Caco-2 (cell line): ENCODE results near the gene KAT7. TPM values are rescaled to one million over a fixed set of nuclear protein-coding genes. Genes with fewer than 3 reads are reported as not detected.

Experiments
- BruUV-seq: library from RNA; stranded (reverse); fragments of 400-500 nt; replicated peaks from 2 replicates; lab custom pipeline; 2021; lab: Mats Ljungman, UMichigan
- CTCF ChIA-PET: fragments of 300-600 bp; sonication (Branson Sonifier 250); formaldehyde crosslinking; loops from one replicate; lab custom pipeline; 2022; ENCODE audit warnings: antibody characterized with exemption; lab: Charles Lee
- POLR2A ChIA-PET: fragments of 300-600 bp; sonication (Branson Sonifier 250); formaldehyde crosslinking; loops from one replicate; lab custom pipeline; 2022; ENCODE audit warnings: antibody characterized with exemption; lab: Charles Lee
- DNase-seq, 2 experiments: peaks; one replicate each; pipeline versions ENCODE4 v3.0.0 to v3.0.0-alpha.2; 2020 to 2022
- H3K27me3 ChIP-seq: replicated peaks from 2 replicates; pipeline ENCODE4 v1.6.0; 2011; ENCODE audit warnings: low read length; ENCODE audit not compliant: control insufficient read depth, insufficient read depth
- H3K36me3 ChIP-seq: 2 replicates; pipeline ENCODE4 v1.5.1; 2011; ENCODE audit warnings: low read length; ENCODE audit not compliant: control insufficient read depth, insufficient read depth
- H3K4me1 ChIP-seq: fragments of 250-450 bp; sonication (Bioruptor Pico); 2 replicates; pipeline ENCODE4 v1.5.1; 2020; ENCODE audit warnings: mild to moderate bottlenecking
- H3K4me3 ChIP-seq: 2 replicates; pipeline ENCODE4 v1.5.1; 2011; ENCODE audit warnings: low read depth, mild to moderate bottlenecking, control low read depth, low read length
- H3K9me3 ChIP-seq: fragments of 250-450 bp; sonication (Bioruptor Pico); 2 replicates; pipeline ENCODE4 v1.5.1; 2020; ENCODE audit warnings: mild to moderate bottlenecking, moderate library complexity
- H3K27ac Mint-ChIP-seq: one replicate; pipeline ENCODE4 v1.8.0; 2022; ENCODE audit warnings: mixed read lengths; ENCODE audit not compliant: unreplicated experiment
- H3K27me3 Mint-ChIP-seq: one replicate; pipeline ENCODE4 v1.8.0; 2022; ENCODE audit warnings: mixed read lengths; ENCODE audit not compliant: insufficient read depth, unreplicated experiment
- H3K36me3 Mint-ChIP-seq: one replicate; pipeline ENCODE4 v1.8.0; 2022; ENCODE audit warnings: mild to moderate bottlenecking, mixed read lengths; ENCODE audit not compliant: insufficient read depth, unreplicated experiment
- H3K4me1 Mint-ChIP-seq: one replicate; pipeline ENCODE4 v1.8.0; 2022; ENCODE audit warnings: low read depth, mixed read lengths; ENCODE audit not compliant: unreplicated experiment
- H3K4me3 Mint-ChIP-seq: one replicate; pipeline ENCODE4 v1.8.0; 2022; ENCODE audit warnings: mild to moderate bottlenecking, moderate library complexity, mixed read lengths; ENCODE audit not compliant: unreplicated experiment
- H3K9me3 Mint-ChIP-seq: one replicate; pipeline ENCODE4 v1.8.0; 2022; ENCODE audit warnings: mixed read lengths; ENCODE audit not compliant: unreplicated experiment
- CTCF ChIP-seq, 2 experiments: fragments of 200-600 bp in 1 of 2; IDR thresholded peaks; 1 replicate in 1 of 2; 2 replicates in 1 of 2; pipeline versions ENCODE4 v1.5.1 to v1.8.0; 2011 to 2022; ENCODE audit warnings: antibody characterized with exemption in 1 of 2, control low read depth in 1 of 2, inconsistent platforms in 1 of 2, low read depth in 1 of 2, low read length in 1 of 2, mild to moderate bottlenecking in 1 of 2, moderate library complexity in 1 of 2; ENCODE audit not compliant: insufficient read depth in 1 of 2, severe bottlenecking in 1 of 2, unreplicated experiment in 1 of 2
- intact Hi-C: fragments of 100-400 bp; cut with micrococcal nuclease; formaldehyde crosslinking; loops from one replicate; pipeline ENCODE4 v1.10.0; 2022; ENCODE audit not compliant: unreplicated experiment
- total RNA-seq: library from RNA; stranded (reverse); gene quantifications from 2 replicates; pipeline ENCODE4 v1.2.3, GENCODE V29; 2022

KAT7 gene
- total RNA-seq, 1 experiment from 2014 or later = 137 TPM

DNA sequence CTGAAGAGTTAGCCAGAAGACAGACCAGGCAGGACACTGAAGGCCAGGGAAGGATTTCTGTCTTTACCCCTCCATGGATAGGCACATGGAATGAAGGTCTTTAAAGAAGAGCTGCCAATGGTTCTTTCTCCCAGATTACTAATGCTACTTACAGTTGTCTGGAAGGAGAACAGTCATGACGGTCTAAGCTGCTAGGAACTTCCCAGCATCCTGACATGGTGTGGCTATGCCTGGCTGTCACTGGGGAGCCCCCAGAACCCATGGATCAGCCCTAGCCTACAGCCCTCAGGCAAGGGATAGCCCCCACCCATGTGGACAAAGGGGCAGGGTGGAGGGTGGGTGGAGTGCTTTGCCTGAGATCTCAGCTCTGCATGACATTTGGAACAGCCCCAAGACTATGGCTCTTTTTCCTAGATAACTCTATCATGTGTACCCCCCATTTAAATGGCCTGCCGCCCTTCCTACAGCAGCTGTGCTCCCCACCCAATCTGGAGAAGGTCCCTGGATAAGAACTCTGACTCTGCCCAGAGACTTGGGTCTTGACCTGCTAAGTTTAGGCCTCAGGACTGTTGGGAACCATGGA lies 9.2 kb upstream of the KAT7 start:
- ChIA-PET POLR2A (interaction anchor here (1.0 kb wide), 1 partner anchor 15 kb away, joined by 5 read pairs; the partner anchor contains the start of gene FAM117A), CTCF (interaction anchor here (1.0 to 3.5 kb wide), 3 partner anchors 15 to 71 kb away, joined by 3 to 16 read pairs (median 4); partner anchors contain the start of genes FAM117A and SLC35B1)
- no peak for DNase-seq
- Mint-ChIP-seq H3K27ac (no peak overlapping the region), H3K36me3 (no peaks in the 10 kb centered on the region), H3K4me1 (no peaks in the 10 kb centered on the region), H3K4me3 (no peak overlapping the region), H3K9me3 (no peaks in the 10 kb centered on the region), H3K27me3 (peaks cover 17% of the 10 kb centered on the region)
- H3K9me3 ChIP-seq = no peaks in the 10 kb centered on the region
- no peak overlapping the region for H3K4me3 ChIP-seq
- TF ChIP-seq CTCF (IDR thresholded peaks at IDR 0.05; ENCODE audit: insufficient read depth in 1 of 2, low read depth in 1 of 2, low read length in 1 of 2, severe bottlenecking in 1 of 2, unreplicated experiment in 1 of 2) = no peak
- no peaks in the 10 kb centered on the region for H3K36me3 ChIP-seq
- no TSS peak for BruUV-seq
- H3K27me3 ChIP-seq = no peaks in the 10 kb centered on the region
- intact Hi-C loops = loop anchor here (1.0 kb wide), 3 partner anchors 15 to 211 kb away; partner anchors contain the start of gene FAM117A
- H3K4me1 ChIP-seq = peaks cover 4% of the 10 kb centered on the region; the same call in 1 of the 2 replicates

DNA sequence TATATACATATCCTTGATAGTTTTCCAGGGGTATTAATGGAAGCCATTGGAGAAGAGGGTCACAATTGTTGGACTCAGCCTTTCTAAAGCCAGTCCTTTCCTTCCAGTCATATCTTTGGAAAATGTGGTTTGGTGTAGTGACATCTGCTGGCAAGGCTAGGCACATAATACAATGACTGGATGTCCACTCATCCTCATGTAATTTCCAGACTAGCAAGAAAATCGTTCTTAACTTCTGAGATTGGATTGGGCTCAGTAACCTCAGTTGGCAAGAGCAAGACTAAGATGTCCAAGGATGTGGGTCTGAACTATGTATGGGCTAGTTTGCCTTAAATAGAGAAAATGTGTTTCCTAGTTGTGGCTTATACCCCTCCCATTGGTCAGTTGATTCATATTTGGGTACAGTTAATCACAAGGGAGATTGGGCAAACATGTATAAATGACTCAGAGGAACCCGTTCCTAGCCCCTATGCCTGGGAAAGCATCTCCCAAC lies 8.7 kb upstream of the KAT7 start:
- H3K4me1 Mint-ChIP-seq = no peaks in the 10 kb centered on the region
- intact Hi-C loops = loop anchor here (1.0 kb wide), 3 partner anchors 15 to 211 kb away; partner anchors contain the start of gene FAM117A
- H3K4me3 Mint-ChIP-seq = no peak overlapping the region
- Histone ChIP-seq H3K4me3 (no peak overlapping the region), H3K27me3 (no peaks in the 10 kb centered on the region), H3K4me1 (peaks cover 4% of the 10 kb centered on the region; the same call in 1 of the 2 replicates), H3K9me3 (no peaks in the 10 kb centered on the region), H3K36me3 (no peaks in the 10 kb centered on the region)
- ChIA-PET POLR2A (interaction anchor here (1.0 to 1.5 kb wide), 2 partner anchors 16 kb away, joined by 5 to 9 read pairs; partner anchors contain the start of gene FAM117A), CTCF (interaction anchor here (1.0 to 3.5 kb wide), 4 partner anchors 16 to 72 kb away, joined by 3 to 16 read pairs (median 8); partner anchors contain the start of genes FAM117A and SLC35B1)
- peak; percentile 91 to 94 for TF ChIP-seq CTCF (IDR thresholded peaks at IDR 0.05; ENCODE audit: insufficient read depth in 1 of 2, low read depth in 1 of 2, low read length in 1 of 2, severe bottlenecking in 1 of 2, unreplicated experiment in 1 of 2)
- no peak overlapping the region for H3K27ac Mint-ChIP-seq
- H3K27me3 Mint-ChIP-seq = peaks cover 20% of the 10 kb centered on the region
- H3K9me3 Mint-ChIP-seq = no peaks in the 10 kb centered on the region
- no peaks in the 10 kb centered on the region for H3K36me3 Mint-ChIP-seq
- BruUV-seq = no TSS peak
- peak in 1 of 2 experiments; percentile 71 for DNase-seq

GRCh38 chr17:49783071-49783715 lies 5.3 kb upstream of the KAT7 start:
- no peak for TF ChIP-seq CTCF (IDR thresholded peaks at IDR 0.05; ENCODE audit: insufficient read depth in 1 of 2, low read depth in 1 of 2, low read length in 1 of 2, severe bottlenecking in 1 of 2, unreplicated experiment in 1 of 2)
- Mint-ChIP-seq H3K9me3 (no peaks in the 10 kb centered on the region), H3K27ac (no peak overlapping the region), H3K27me3 (peaks cover 20% of the 10 kb centered on the region), H3K4me3 (no peak overlapping the region), H3K36me3 (peaks cover 2% of the 10 kb centered on the region), H3K4me1 (peaks cover 9% of the 10 kb centered on the region)
- Histone ChIP-seq H3K36me3 (no peaks in the 10 kb centered on the region), H3K9me3 (no peaks in the 10 kb centered on the region), H3K4me1 (peaks cover 6% of the 10 kb centered on the region; the same call in 1 of the 2 replicates), H3K4me3 (no peak overlapping the region), H3K27me3 (no peaks in the 10 kb centered on the region)
- ChIA-PET CTCF (interaction anchor here (0.8 to 2.6 kb wide), 2 partner anchors 15 to 19 kb away, joined by 7 to 9 read pairs; partner anchors contain the start of gene FAM117A), POLR2A (interaction anchor here (1.2 kb wide), 1 partner anchor 19 kb away, joined by 11 read pairs; the partner anchor contains the start of gene FAM117A)
- intact Hi-C loops = no loop called here
- BruUV-seq = no TSS peak
- no peak for DNase-seq
